GM21390 (cell line): Measurements from ENCODE around the gene SAXO2.
A peak's percentile ranks its signal among the peaks of the same experiment; 100 is the strongest.
"Not testable (repeated sequence)": the region's sequence is repeated elsewhere in the genome, so short reads cannot be mapped to it uniquely, and the experiment has no call there.

ENCODE experiments used
- ATAC-seq: cut with Tn5 transposase; IDR thresholded peaks from one replicate; pipeline ENCODE4 v1.9.1; 2021; ENCODE audit not compliant: unreplicated experiment

Gene SAXO2

GRCh38 chr15:82284381-82284780 lies 21.8 kb downstream of the SAXO2 start:
- ATAC-seq: not testable (repeated sequence)

GRCh38 chr15:82286475-82286874 lies 23.9 kb downstream of the SAXO2 start:
- peak; percentile 87 for ATAC-seq

- not testable (repeated sequence) for ATAC-seq
Measured at GRCh38 chr15:82288202-82288601, 25.6 kb downstream of the SAXO2 start.

- ATAC-seq: no peak
Measured at GRCh38 chr15:82292271-82292670, 29.7 kb downstream of the SAXO2 start.

GRCh38 chr15:82294061-82294690 lies 31.6 kb downstream of the SAXO2 start:
- ATAC-seq: no peak

GRCh38 chr15:82297546-82297945 lies 34.9 kb downstream of the SAXO2 start:
- no peak for ATAC-seq

GRCh38 chr15:82298032-82298431 lies 35.4 kb downstream of the SAXO2 start:
- ATAC-seq: no peak

GRCh38 chr15:82298520-82298919 lies 35.9 kb downstream of the SAXO2 start:
- ATAC-seq: no peak

GRCh38 chr15:82299511-82299914 lies 36.9 kb downstream of the SAXO2 start:
- ATAC-seq: not testable (repeated sequence)

- ATAC-seq: not testable (repeated sequence)
Measured at GRCh38 chr15:82300326-82300725, 37.7 kb downstream of the SAXO2 start.

GRCh38 chr15:82300883-82301282 lies 38.3 kb downstream of the SAXO2 start:
- ATAC-seq: no peak

GRCh38 chr15:82301296-82302016 lies 38.8 kb downstream of the SAXO2 start:
- ATAC-seq: no peak

GRCh38 chr15:82303956-82304777 lies 41.5 kb downstream of the SAXO2 start:
- no peak for ATAC-seq

GRCh38 chr15:82304778-82305090 lies 42.1 kb downstream of the SAXO2 start:
- ATAC-seq: no peak

- no peak for ATAC-seq
Measured at GRCh38 chr15:82305621-82306048, 43.0 kb downstream of the SAXO2 start.

- ATAC-seq: no peak
Measured at GRCh38 chr15:82306791-82307713, 44.4 kb downstream of the SAXO2 start.

- no peak for ATAC-seq
Measured at GRCh38 chr15:82307714-82308081, 45.1 kb downstream of the SAXO2 start.

- no peak for ATAC-seq
Measured at GRCh38 chr15:82309802-82310201, 47.2 kb downstream of the SAXO2 start.

- ATAC-seq: not testable (repeated sequence)
Measured at GRCh38 chr15:82311321-82311720, 48.7 kb downstream of the SAXO2 start.

- no peak for ATAC-seq
Measured at GRCh38 chr15:82312586-82313349, 50.1 kb downstream of the SAXO2 start.
